ENCODE data around the gene DNAH1. TPM values are rescaled to one million over a fixed set of nuclear protein-coding genes. Genes with fewer than 3 reads are reported as not detected.

The DNAH1 gene
- total and polyA plus RNA-seq, 7 donors, result 1.2 to 8.6 (median 4.6) TPM

- intact Hi-C loops (cut with DNase I), result loop anchor here (1.0 kb wide), 1 partner anchor 19 kb away; no protein-coding TSS in a partner anchor
- 81 to 82% methylated on average over 12 of the region's 12 CpGs for WGBS, 2 donors
These were observed 131.6 kb downstream of the DNAH1 start for GRCh38 chr3:52447512-52448355.

More at GRCh38 chr3:52447512-52448355, 131.6 kb downstream of the DNAH1 start:
- Histone ChIP-seq H3K4me1 (peaks cover 0 to 17% (median 8%) of the 10 kb centered on the region in 4 donors), H3K27ac (no peak overlapping the region), H3K27me3 (no peaks in the 10 kb centered on the region), H3K36me3 (no peaks in the 10 kb centered on the region), H3K9me3 (no peaks in the 10 kb centered on the region), H3K4me3 (no peak overlapping the region)
- TF ChIP-seq POLR2AphosphoS5 (IDR thresholded peaks at IDR 0.05) (no peak), CTCF (IDR thresholded peaks at IDR 0.05) (no peak), POLR2A (IDR thresholded peaks at IDR 0.05) (no peak), EP300 (IDR thresholded peaks at IDR 0.05) (no peak)
- DNase-seq, result no peak

Small RNA genes lying within 50 kb of the gene (small RNA-seq; reads per million reads assigned to genes)
- gene MIR135A1 (0.11 to 0.42 (median 0.29) reads per million in 3 donors), gene MIRLET7G (476 to 1,017 (median 578) reads per million in 3 donors)

Other genes with a start within 250 kb of the DNAH1 start
- 1 to 10 TPM in 3 of 4 donors, under 1 TPM in 1; 0.66 to 1.7 (median 1.2) TPM for gene POC1A, start 161.9 kb upstream of the DNAH1 start, total RNA-seq
- gene POC1A, start 161.9 kb upstream of the DNAH1 start, polyA plus RNA-seq, result 10 to 100 TPM in 1 of 3 donors, 1 to 10 TPM in 2; 3.6 to 15.8 (median 7.6) TPM
- 10 to 100 TPM; 23.2 to 27.3 (median 25.8) TPM for gene ALAS1, start 118.2 kb upstream of the DNAH1 start, total RNA-seq
- 100 to 1,000 TPM in 1 of 3 donors, 10 to 100 TPM in 2; 70.7 to 121 (median 81.7) TPM for gene ALAS1, start 118.2 kb upstream of the DNAH1 start, polyA plus RNA-seq
- under 1 TPM in 2 of 4 donors, not detected in 2; 0.54 to 0.55 TPM for gene TLR9, start 90.7 kb upstream of the DNAH1 start, total RNA-seq
- gene TLR9, start 90.7 kb upstream of the DNAH1 start, polyA plus RNA-seq, result under 1 TPM in 1 of 3 donors, not detected in 2; 0.98 TPM
- gene TWF2, start 77.2 kb upstream of the DNAH1 start, total RNA-seq, result 10 to 100 TPM; 40.4 to 57.3 (median 50.8) TPM
- gene TWF2, start 77.2 kb upstream of the DNAH1 start, polyA plus RNA-seq, result 10 to 100 TPM; 62.5 to 79.3 (median 65.3) TPM
- 10 to 100 TPM; 21.7 to 28.2 (median 24.8) TPM for gene PPM1M, start 70.6 kb upstream of the DNAH1 start, total RNA-seq
- 10 to 100 TPM in 2 of 3 donors, 1 to 10 TPM in 1; 5.8 to 16.9 (median 11.4) TPM for gene PPM1M, start 70.6 kb upstream of the DNAH1 start, polyA plus RNA-seq
- gene WDR82, start 37.7 kb upstream of the DNAH1 start, total RNA-seq, result 10 to 100 TPM; 44.4 to 54.9 (median 48.0) TPM
- gene WDR82, start 37.7 kb upstream of the DNAH1 start, polyA plus RNA-seq, result 10 to 100 TPM; 22.2 to 50.2 (median 28.4) TPM
- 1 to 10 TPM; 1.6 to 4.6 (median 3.8) TPM for gene GLYCTK, start 28.5 kb upstream of the DNAH1 start, total RNA-seq
- 10 to 100 TPM; 20.4 to 48.2 (median 48.1) TPM for gene GLYCTK, start 28.5 kb upstream of the DNAH1 start, polyA plus RNA-seq
- 10 to 100 TPM; 46.0 to 59.5 (median 52.0) TPM for gene BAP1, start 93.7 kb downstream of the DNAH1 start, total RNA-seq
- 10 to 100 TPM; 47.2 to 83.0 (median 50.5) TPM for gene BAP1, start 93.7 kb downstream of the DNAH1 start, polyA plus RNA-seq
- 10 to 100 TPM in 3 of 4 donors, 1 to 10 TPM in 1; 8.9 to 14.1 (median 11.9) TPM for gene PHF7, start 94.3 kb downstream of the DNAH1 start, total RNA-seq
- gene PHF7, start 94.3 kb downstream of the DNAH1 start, polyA plus RNA-seq, result 10 to 100 TPM in 1 of 3 donors, 1 to 10 TPM in 2; 5.3 to 10.5 (median 9.0) TPM
- gene SEMA3G, start 128.8 kb downstream of the DNAH1 start, total RNA-seq, result 1 to 10 TPM; 2.6 to 5.4 (median 4.3) TPM
- gene SEMA3G, start 128.8 kb downstream of the DNAH1 start, polyA plus RNA-seq, result 1 to 10 TPM in 1 of 3 donors, under 1 TPM in 2; 0.23 to 7.4 (median 0.60) TPM
- 1 to 10 TPM in 1 of 4 donors, under 1 TPM in 1, not detected in 2; 0.99 to 2.9 TPM for gene TNNC1, start 137.7 kb downstream of the DNAH1 start, total RNA-seq
- gene TNNC1, start 137.7 kb downstream of the DNAH1 start, polyA plus RNA-seq, result 10 to 100 TPM in 2 of 3 donors, 1 to 10 TPM in 1; 2.6 to 34.2 (median 23.6) TPM
- gene NISCH, start 139.3 kb downstream of the DNAH1 start, total RNA-seq, result 100 to 1,000 TPM in 1 of 4 donors, 10 to 100 TPM in 3; 53.5 to 113 (median 68.4) TPM
- 10 to 100 TPM; 14.3 to 47.4 (median 18.0) TPM for gene NISCH, start 139.3 kb downstream of the DNAH1 start, polyA plus RNA-seq
- 100 to 1,000 TPM in 3 of 4 donors, 10 to 100 TPM in 1; 92.0 to 138 (median 120) TPM for gene STAB1, start 179.0 kb downstream of the DNAH1 start, total RNA-seq
- 10 to 100 TPM; 18.0 to 63.0 (median 58.5) TPM for gene STAB1, start 179.0 kb downstream of the DNAH1 start, polyA plus RNA-seq
- 10 to 100 TPM; 13.8 to 23.7 (median 17.3) TPM for gene NT5DC2, start 217.5 kb downstream of the DNAH1 start, total RNA-seq
- 10 to 100 TPM in 2 of 3 donors, 1 to 10 TPM in 1; 9.0 to 32.8 (median 12.9) TPM for gene NT5DC2, start 217.5 kb downstream of the DNAH1 start, polyA plus RNA-seq
- 1 to 10 TPM in 3 of 4 donors, under 1 TPM in 1; 0.54 to 2.9 (median 1.9) TPM for gene UQCC5, start 220.3 kb downstream of the DNAH1 start, total RNA-seq
- 10 to 100 TPM in 2 of 3 donors, 1 to 10 TPM in 1; 7.8 to 15.6 (median 11.8) TPM for gene UQCC5, start 220.3 kb downstream of the DNAH1 start, polyA plus RNA-seq